ENCODE data around the gene PPP4C. TPM values are rescaled to one million over a fixed set of nuclear protein-coding genes. Genes with fewer than 3 reads are reported as not detected.

The PPP4C gene
- total RNA-seq, 1 experiment from 2014 or later: 165 TPM

- ChIA-PET RAD21 (ENCODE audit: low non-redundant PET in 1 of 2, low total read pairs in 2 of 2, uncharacterized antibody in 2 of 2, unreplicated experiment in 2 of 2) (no interaction called here), CTCF (interaction anchor here (2.0 kb wide), 1 partner anchor 15 kb away, joined by 6 read pairs; the partner anchor contains the start of gene TBX6), POLR2A (interaction anchor here (0.9 kb wide), 1 partner anchor 16 kb away, joined by 3 read pairs; no protein-coding TSS in a partner anchor)
- Histone ChIP-seq H3K4me2 (ENCODE audit: low read length) (peak overlapping the region; percentile 90), H3K9me2 (ENCODE audit: insufficient read depth) (no peaks in the 10 kb centered on the region), H3K27ac (ENCODE audit: low read depth, low read length) (peak overlapping the region; percentile 80), H3K9me3 (ENCODE audit: control insufficient read depth in 1 of 2, insufficient read depth in 1 of 2, low read depth in 1 of 2, low read length in 2 of 2) (no peaks in the 10 kb centered on the region), H3K4me1 (ENCODE audit: control insufficient read depth in 1 of 2, insufficient read depth in 2 of 2, low read length in 2 of 2) (peaks cover 14 to 22% of the 10 kb centered on the region in 2 experiments; a peak in 3 of 4 replicates), H3K4me3 (replicated peaks in 1 of 2; ENCODE audit: low read depth in 1 of 2, low read length in 2 of 2) (peak overlapping the region; percentile 88 to 99), H2AFZ (ENCODE audit: low read depth, low read length, poor library complexity, severe bottlenecking) (no peak overlapping the region), H3K9ac (ENCODE audit: low read length) (peak overlapping the region; percentile 97), H3K36me3 (ENCODE audit: control insufficient read depth in 1 of 2, insufficient read depth in 2 of 2, low read length in 2 of 2) (peaks cover 23 to 41% of the 10 kb centered on the region in 2 experiments; a peak in 3 of 4 replicates), H3K27me3 (ENCODE audit: insufficient read depth, low read length) (no peaks in the 10 kb centered on the region), H3K79me2 (ENCODE audit: insufficient read depth, low read length) (peaks cover 61% of the 10 kb centered on the region), H4K20me1 (ENCODE audit: insufficient read depth) (0 out of 2 replicates have a peak, but pooled peaks cover 8% of the 10 kb centered on the region)
- intact Hi-C loops (cut with micrococcal nuclease): no loop called here
- no peak for TF ChIP-seq CEBPB (IDR thresholded peaks at IDR 0.05; ENCODE audit: low read depth)
- 0 out of 2 replicates have a peak, but pooled peaks have one; percentile 30 for TF ChIP-seq ZFX (IDR thresholded peaks at IDR 0.05)
- TF ChIP-seq SP1 (IDR thresholded peaks at IDR 0.05; ENCODE audit: low read depth): no peak
- TSS peak; percentile 47 for BruUV-seq (replicated peaks)
- peak; percentile 18 for ATAC-seq
- no peak for DNase-seq (ENCODE audit: low read depth, low spot score)
Observed at GRCh38 chr16:30076276-30076791, 540 bp downstream of the PPP4C start.

GRCh38 chr16:30077656-30078055, 1.9 kb downstream of the PPP4C start:
- Histone ChIP-seq H3K4me1 (ENCODE audit: control insufficient read depth in 1 of 2, insufficient read depth in 2 of 2, low read length in 2 of 2) (peaks cover 14 to 22% of the 10 kb centered on the region in 2 experiments; a peak in 3 of 4 replicates), H3K27ac (ENCODE audit: low read depth, low read length) (no peak overlapping the region), H3K9me3 (ENCODE audit: control insufficient read depth in 1 of 2, insufficient read depth in 1 of 2, low read depth in 1 of 2, low read length in 2 of 2) (no peaks in the 10 kb centered on the region), H2AFZ (ENCODE audit: low read depth, low read length, poor library complexity, severe bottlenecking) (no peak overlapping the region), H3K79me2 (ENCODE audit: insufficient read depth, low read length) (peaks cover 61% of the 10 kb centered on the region), H3K4me2 (ENCODE audit: low read length) (peak overlapping the region; percentile 90), H3K27me3 (ENCODE audit: insufficient read depth, low read length) (no peaks in the 10 kb centered on the region), H4K20me1 (ENCODE audit: insufficient read depth) (0 out of 2 replicates have a peak, but pooled peaks cover 4% of the 10 kb centered on the region), H3K4me3 (replicated peaks in 1 of 2; ENCODE audit: low read depth in 1 of 2, low read length in 2 of 2) (peak overlapping the region in 1 of 2 experiments; percentile 88; a peak in 2 of 4 replicates), H3K36me3 (ENCODE audit: control insufficient read depth in 1 of 2, insufficient read depth in 2 of 2, low read length in 2 of 2) (peaks cover 31 to 40% of the 10 kb centered on the region in 2 experiments; a peak in 3 of 4 replicates), H3K9ac (ENCODE audit: low read length) (peak overlapping the region; percentile 97; the same call in 1 of the 2 replicates), H3K9me2 (ENCODE audit: insufficient read depth) (no peaks in the 10 kb centered on the region)
- TF ChIP-seq CBX3 (IDR thresholded peaks at IDR 0.05; ENCODE audit: low read depth): no peak
- no peak for TF ChIP-seq SP1 (IDR thresholded peaks at IDR 0.05; ENCODE audit: low read depth)
- ChIA-PET POLR2A (no interaction called here), RAD21 (ENCODE audit: low non-redundant PET in 1 of 2, low total read pairs in 2 of 2, uncharacterized antibody in 2 of 2, unreplicated experiment in 2 of 2) (no interaction called here), CTCF (interaction anchor here (2.0 kb wide), 1 partner anchor 14 kb away, joined by 6 read pairs; the partner anchor contains the start of gene TBX6)
- BruUV-seq (replicated peaks): no TSS peak
- DNase-seq (ENCODE audit: low read depth, low spot score): no peak
- intact Hi-C loops (cut with micrococcal nuclease): no loop called here
- ATAC-seq: no peak
